SH-SY5Y (cell line): Measurements from ENCODE around the gene PRDX1.

ENCODE experiments used
- GATA2 ChIP-seq: IDR thresholded peaks from 2 replicates; pipeline ENCODE4 v1.6.1; 2011; ENCODE audit warnings: mild to moderate bottlenecking, low read depth, low read length
- GATA3 ChIP-seq: IDR thresholded peaks from 2 replicates; pipeline ENCODE4 v1.6.1; 2011; ENCODE audit warnings: low read depth, mild to moderate bottlenecking, low read length, moderate library complexity

The PRDX1 gene

DNA sequence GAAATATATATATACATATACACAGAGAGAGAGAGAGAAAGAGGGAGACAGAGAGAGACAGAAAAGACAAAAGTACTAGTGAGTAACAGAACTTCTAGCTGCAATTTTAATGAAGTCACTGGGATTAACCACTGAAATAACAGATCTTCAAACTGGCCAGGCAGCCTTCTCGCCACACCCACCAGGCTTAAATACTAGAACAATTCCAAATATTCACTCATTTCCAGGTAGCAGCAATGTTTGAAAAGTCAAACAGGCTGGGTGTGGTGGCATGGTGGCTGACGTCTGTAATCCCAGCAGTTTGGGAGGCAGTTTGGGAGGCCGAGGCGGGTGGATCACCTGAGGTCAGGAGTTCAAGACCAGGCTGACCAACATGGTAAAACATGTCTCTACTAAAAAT is 5.2 kb downstream of the PRDX1 start:
- TF ChIP-seq GATA3 (no peak), GATA2 (no peak)

DNA sequence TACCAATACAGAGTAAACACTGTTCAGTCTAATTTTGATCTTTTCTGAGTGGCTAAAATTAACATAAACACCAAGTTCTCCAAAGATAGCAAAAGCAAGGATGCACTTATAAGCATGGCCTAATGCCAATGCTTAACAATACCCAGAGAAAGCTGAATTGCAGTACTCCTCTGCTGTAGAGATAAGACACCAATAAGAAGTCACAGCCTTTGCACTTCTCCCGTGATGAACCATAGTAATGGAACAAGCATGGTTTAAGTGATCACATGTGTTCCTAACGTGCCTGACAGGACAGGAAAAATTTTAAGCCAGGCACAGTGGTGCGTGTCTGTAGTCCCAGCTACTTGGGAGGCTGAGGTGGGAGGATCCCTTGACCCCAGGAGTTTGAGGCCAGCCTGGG is 5.6 kb downstream of the PRDX1 start:
- TF ChIP-seq GATA3 (no peak), GATA2 (no peak)

- no peak for TF ChIP-seq GATA2
- TF ChIP-seq GATA3: no peak
Measured at GRCh38 chr1:45512641-45513054, 9.0 kb downstream of the PRDX1 start.

DNA sequence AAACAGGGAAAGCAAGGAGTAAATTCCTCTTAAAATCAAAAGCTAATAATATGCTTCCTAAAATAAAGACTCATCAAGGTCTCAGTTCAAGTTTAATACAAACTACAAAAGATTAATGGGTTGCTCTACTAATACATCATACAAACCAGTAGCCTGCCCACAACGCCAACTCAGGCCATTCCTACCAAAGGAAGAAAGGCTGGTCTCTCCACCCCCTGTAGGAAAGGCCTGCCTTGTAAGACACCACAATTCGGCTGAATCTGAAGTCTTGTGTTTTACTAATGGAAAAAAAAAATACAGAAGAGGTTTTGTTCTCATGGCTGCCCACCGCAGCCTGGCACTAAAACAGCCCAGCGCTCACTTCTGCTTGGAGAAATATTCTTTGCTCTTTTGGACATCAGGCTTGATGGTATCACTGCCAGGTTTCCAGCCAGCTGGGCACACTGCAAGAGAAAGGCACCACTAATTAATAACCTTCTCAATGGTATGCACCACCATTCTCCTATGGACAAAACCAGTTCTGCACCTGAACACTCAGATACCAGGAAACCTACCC is 10.6 kb downstream of the PRDX1 start:
- TF ChIP-seq GATA2 (no peak), GATA3 (no peak)

- TF ChIP-seq GATA3: no peak
- TF ChIP-seq GATA2: no peak
Measured at GRCh38 chr1:45510036-45510971, 11.4 kb downstream of the PRDX1 start.

- TF ChIP-seq GATA2 (no peak), GATA3 (no peak)
Measured at GRCh38 chr1:45508295-45509151, 13.2 kb downstream of the PRDX1 start.

DNA sequence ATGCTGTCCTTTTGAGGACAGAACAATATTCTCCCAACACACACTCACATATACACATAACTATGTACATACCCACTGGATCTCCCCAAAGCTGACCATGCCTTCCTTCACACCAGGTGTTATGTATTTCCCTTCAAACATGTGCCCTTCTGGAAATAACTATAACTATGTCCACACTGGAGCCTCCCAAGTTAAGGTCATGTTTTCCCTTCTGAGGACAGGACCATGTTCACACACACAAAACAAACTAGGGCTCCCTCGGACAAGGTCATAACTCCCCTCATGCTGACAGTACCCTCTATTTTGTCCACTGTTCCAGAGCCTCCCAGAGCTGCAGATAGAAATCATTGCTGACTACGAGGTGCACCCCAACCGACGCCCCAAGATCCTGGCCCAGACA is 13.8 kb downstream of the PRDX1 start:
- TF ChIP-seq GATA2 (no peak), GATA3 (no peak)

GRCh38 chr1:45507195-45507594 is 14.5 kb downstream of the PRDX1 start:
- no peak for TF ChIP-seq GATA3
- TF ChIP-seq GATA2: no peak

GRCh38 chr1:45503462-45504360 is 18.0 kb downstream of the PRDX1 start:
- TF ChIP-seq GATA3 (no peak), GATA2 (no peak)

DNA sequence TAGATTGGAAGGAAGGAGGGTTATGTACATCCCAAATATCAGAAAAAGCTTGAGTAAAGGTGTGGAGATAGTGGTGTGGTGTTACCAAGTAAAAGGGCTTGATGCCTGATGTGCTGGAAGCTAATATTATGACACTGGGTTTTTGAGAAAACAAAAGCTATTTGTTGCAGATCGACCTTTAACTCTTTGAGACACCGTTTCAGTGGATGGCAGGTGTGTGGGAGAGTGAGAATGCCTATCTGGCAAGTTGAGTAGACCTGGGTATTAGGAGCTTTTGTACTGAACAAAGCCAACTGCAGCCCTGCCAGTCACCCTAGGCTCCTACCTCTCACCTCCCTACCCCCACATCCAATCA is 20.2 kb downstream of the PRDX1 start:
- TF ChIP-seq GATA3: no peak
- TF ChIP-seq GATA2: no peak

GRCh38 chr1:45499415-45499769 is 22.3 kb downstream of the PRDX1 start:
- no peak for TF ChIP-seq GATA3
- no peak for TF ChIP-seq GATA2

DNA sequence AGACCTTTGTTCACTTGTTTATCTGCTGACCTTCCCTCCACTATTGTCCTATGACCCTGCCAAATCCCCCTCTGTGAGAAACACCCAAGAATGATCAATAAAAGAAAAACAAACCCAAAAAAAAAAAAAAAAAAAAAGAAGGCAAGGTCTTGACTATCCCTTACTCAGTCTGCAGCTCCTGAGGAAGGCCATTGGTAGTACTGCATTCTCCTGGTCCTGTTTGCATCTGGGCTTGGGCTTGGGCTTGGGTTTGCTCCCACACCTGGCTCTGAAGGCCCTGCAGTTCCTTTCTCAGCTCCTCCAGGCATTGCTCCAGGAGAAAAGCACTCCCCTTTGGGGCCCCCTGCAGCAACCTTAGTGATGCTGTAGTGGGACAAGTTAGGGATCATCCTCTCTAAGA is 23.4 kb downstream of the PRDX1 start:
- TF ChIP-seq GATA3 (no peak), GATA2 (no peak)

DNA sequence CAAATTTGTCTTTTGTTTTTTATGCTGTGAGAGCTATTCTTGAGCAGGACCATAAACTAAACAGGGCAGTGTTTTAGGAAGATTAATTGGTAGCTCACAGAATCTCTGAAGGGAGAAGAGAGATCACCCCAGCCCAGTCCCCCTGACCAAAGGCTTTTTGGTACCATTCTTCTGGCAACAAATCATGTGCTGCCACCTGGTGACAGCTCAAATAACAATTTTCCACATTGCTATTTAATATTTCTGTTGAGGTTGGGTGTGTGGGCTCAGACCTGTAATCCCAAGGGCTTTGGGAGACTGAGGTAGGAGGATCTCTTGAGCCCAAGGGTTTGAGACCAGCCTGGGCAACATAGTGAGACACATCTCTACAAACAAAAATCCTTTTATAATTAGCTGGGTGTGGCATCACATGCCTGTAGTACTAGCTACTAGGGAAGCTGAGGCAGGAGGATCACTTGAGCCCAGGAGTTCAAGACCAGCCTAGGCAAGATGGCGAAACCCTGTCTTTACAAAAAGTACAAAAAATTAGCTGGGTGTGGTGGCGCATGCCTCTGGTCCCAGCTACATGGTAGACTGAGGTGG is 28.5 kb downstream of the PRDX1 start:
- TF ChIP-seq GATA2: no peak
- no peak for TF ChIP-seq GATA3
